ENCODE results near the gene METTL4. TPM values are rescaled to one million over a fixed set of nuclear protein-coding genes. Genes with fewer than 3 reads are reported as not detected.

Gene METTL4
- total and polyA plus RNA-seq, 2 of the 8 experiments (the other 6 are each of a cell fraction or from before 2014, with no cell fraction given): 8.5 to 11.5 TPM

DNA sequence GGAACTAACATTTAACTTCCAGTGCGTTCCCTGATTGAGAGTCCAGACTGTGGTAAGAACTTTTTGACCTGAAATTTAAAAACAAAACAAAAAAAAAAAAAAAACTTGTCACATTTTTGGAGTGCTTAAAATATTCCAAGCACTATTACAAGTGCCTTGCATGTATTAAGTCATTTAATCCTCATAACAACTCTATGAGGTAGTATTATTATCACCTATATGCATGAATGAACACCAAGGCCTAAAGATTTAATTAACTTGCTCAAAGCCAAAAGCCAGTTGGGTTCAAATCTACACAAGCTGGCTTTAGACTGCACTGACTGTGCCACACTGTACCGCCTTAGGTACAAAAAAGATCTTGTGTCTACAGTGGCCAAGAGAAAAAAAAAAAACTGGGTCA lies 35.2 kb downstream of the METTL4 start:
- H3K9ac ChIP-seq (replicated peaks in 1 of 4; ENCODE audit: extremely low read depth in 1 of 4, low read depth in 3 of 4, low read length in 3 of 4): no peak overlapping the region
- CTCF ChIA-PET (ENCODE audit: partially characterized antibody): interaction anchor here (0.7 to 1.6 kb wide), 3 partner anchors 12 to 564 kb away, joined by 3 to 5 read pairs (median 4); no protein-coding TSS in a partner anchor
- no peak for TF ChIP-seq POLR2A (IDR thresholded peaks at IDR 0.05; ENCODE audit: control extremely low read depth in 1 of 2, low read depth in 2 of 2, low read length in 2 of 2)
- no peak for TF ChIP-seq RBBP5 (IDR thresholded peaks at IDR 0.05; ENCODE audit: borderline replicate concordance, low read depth, low read length)
- no peak for TF ChIP-seq RFX5 (IDR thresholded peaks at IDR 0.05; ENCODE audit: borderline replicate concordance, low read depth, low read length)
- no peak for TF ChIP-seq TAF1 (IDR thresholded peaks at IDR 0.05; ENCODE audit: low read depth, low read length)
- TF ChIP-seq, protein P1, sequence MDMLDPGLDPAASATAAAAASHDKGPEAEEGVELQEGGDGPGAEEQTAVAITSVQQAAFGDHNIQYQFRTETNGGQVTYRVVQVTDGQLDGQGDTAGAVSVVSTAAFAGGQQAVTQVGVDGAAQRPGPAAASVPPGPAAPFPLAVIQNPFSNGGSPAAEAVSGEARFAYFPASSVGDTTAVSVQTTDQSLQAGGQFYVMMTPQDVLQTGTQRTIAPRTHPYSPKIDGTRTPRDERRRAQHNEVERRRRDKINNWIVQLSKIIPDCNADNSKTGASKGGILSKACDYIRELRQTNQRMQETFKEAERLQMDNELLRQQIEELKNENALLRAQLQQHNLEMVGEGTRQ (IDR thresholded peaks at IDR 0.05; ENCODE audit: low read length): no peak
- TF ChIP-seq, protein P2, sequence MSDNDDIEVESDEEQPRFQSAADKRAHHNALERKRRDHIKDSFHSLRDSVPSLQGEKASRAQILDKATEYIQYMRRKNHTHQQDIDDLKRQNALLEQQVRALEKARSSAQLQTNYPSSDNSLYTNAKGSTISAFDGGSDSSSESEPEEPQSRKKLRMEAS (IDR thresholded peaks at IDR 0.05): no peak
- no peak for TF ChIP-seq KDM4A (IDR thresholded peaks at IDR 0.05; ENCODE audit: low read depth, low read length, severe bottlenecking)
- TF ChIP-seq TAF7 (optimal IDR thresholded peaks at IDR 0.05; ENCODE audit: borderline replicate concordance, low read depth, low read length): no peak
- TF ChIP-seq SRF (IDR thresholded peaks at IDR 0.05; ENCODE audit: low read depth, low read length): no peak
- TF ChIP-seq GTF2F1 (IDR thresholded peaks at IDR 0.05; ENCODE audit: borderline replicate concordance, low read depth, low read length): no peak
- TF ChIP-seq POU5F1 (IDR thresholded peaks at IDR 0.05; ENCODE audit: low read depth, low read length): no peak
- TF ChIP-seq SIN3A (conservative IDR thresholded peaks at IDR 0.05 in 1 of 2, IDR thresholded peaks at IDR 0.05 in 1 of 2; ENCODE audit: low read depth in 1 of 2, low read length in 2 of 2): no peak
- no peak for TF ChIP-seq NRF1 (IDR thresholded peaks at IDR 0.05; ENCODE audit: low read depth, low read length)

More for the DNA sequence above, 35.2 kb downstream of the METTL4 start:
- H3K79me2 ChIP-seq (ENCODE audit: control insufficient read depth in 1 of 2, insufficient read depth in 2 of 2, low read length in 2 of 2): no peaks in the 10 kb centered on the region
- no peak overlapping the region for H2BK15ac ChIP-seq (ENCODE audit: low read length)
- no peak overlapping the region for H2BK12ac ChIP-seq (ENCODE audit: low read depth, low read length)
- H3K27ac ChIP-seq (ENCODE audit: low read depth, low read length): no peak overlapping the region
- H2AFZ ChIP-seq (ENCODE audit: low read length): no peak overlapping the region
- no peak overlapping the region for H4K8ac ChIP-seq (ENCODE audit: extremely low read depth, insufficient read depth, low read length)
- peaks cover 0 to 3% (median 0%) of the 10 kb centered on the region in 4 experiments; a peak in 2 of 8 replicates for H3K36me3 ChIP-seq (ENCODE audit: control insufficient read depth in 2 of 4, insufficient read depth in 4 of 4, low read length in 3 of 4)
- H3K56ac ChIP-seq (replicated peaks; ENCODE audit: insufficient read length, low read depth, low read length): no peak overlapping the region
- no peak overlapping the region for H4K5ac ChIP-seq (ENCODE audit: insufficient read length, low read depth, low read length)
- POLR2A ChIA-PET (ENCODE audit: partially characterized antibody): no interaction called here
- no peak overlapping the region for H3K4ac ChIP-seq (replicated peaks; ENCODE audit: insufficient read length, low read depth, low read length)
- no peaks in the 10 kb centered on the region for H3K27me3 ChIP-seq (replicated peaks in 1 of 4; ENCODE audit: control insufficient read depth in 3 of 4, extremely low read depth in 1 of 4, insufficient read depth in 3 of 4, low read length in 3 of 4)
- H4K91ac ChIP-seq (replicated peaks; ENCODE audit: insufficient read length, low read length): no peak overlapping the region
- H3K4me3 ChIP-seq (ENCODE audit: extremely low read depth in 1 of 4, insufficient read depth in 2 of 4, low read depth in 3 of 4, low read length in 4 of 4): no peak overlapping the region
- 50% methylated on average over 2 of the region's 2 CpGs; no CpG with 5 or more reads in 1 of the 2 experiments for WGBS, 2 experiments (ENCODE audit: extremely low coverage in 1 of 2, insufficient coverage in 1 of 2, insufficient read length in 1 of 2, insufficient replicate concordance in 2 of 2, low coverage in 1 of 2, low lambda C conversion rate in 2 of 2, missing lambda C conversion rate in 1 of 2)
- no peak overlapping the region for H3K4me2 ChIP-seq (ENCODE audit: insufficient read depth in 1 of 2, low read depth in 2 of 2, low read length in 2 of 2)
- H3K4me1 ChIP-seq (replicated peaks in 1 of 4; ENCODE audit: control insufficient read depth in 3 of 4, insufficient read depth in 4 of 4, low read length in 3 of 4): no peaks in the 10 kb centered on the region
- H2AK5ac ChIP-seq (ENCODE audit: low read depth, low read length): no peak overlapping the region
- H3K14ac ChIP-seq (ENCODE audit: insufficient read length): no peak overlapping the region
- DNase-seq (ENCODE audit: low read depth in 1 of 2, low spot score in 2 of 2) (no peak), FAIRE-seq (no peak)
- H3K23ac ChIP-seq (ENCODE audit: insufficient read length): no peak overlapping the region
- no peak overlapping the region for H2BK20ac ChIP-seq (ENCODE audit: low read length)
- no peak overlapping the region for H2BK5ac ChIP-seq (ENCODE audit: low read depth, low read length)
- no peaks in the 10 kb centered on the region for H3K23me2 ChIP-seq (ENCODE audit: low read depth, low read length)
- no peaks in the 10 kb centered on the region for H3K79me1 ChIP-seq (ENCODE audit: low read depth, low read length)
- H3K18ac ChIP-seq (ENCODE audit: extremely low read depth, low read length): no peak overlapping the region
- H2BK120ac ChIP-seq (replicated peaks; ENCODE audit: low read depth, low read length): no peak overlapping the region
- H4K20me1 ChIP-seq (replicated peaks in 1 of 2; ENCODE audit: control insufficient read depth in 1 of 2, insufficient read depth in 2 of 2, low read length in 2 of 2): no peaks in the 10 kb centered on the region
- 0 out of 4 replicates have a peak, but pooled peaks cover 2% of the 10 kb centered on the region in 2 experiments for H3K9me3 ChIP-seq (ENCODE audit: insufficient read depth in 2 of 2, low read depth in 1 of 2, low read length in 1 of 2)

Measured in H1 (cell line).